ENCODE results near the gene ARHGAP42.
"Not testable (repeated sequence)": the region's sequence is repeated elsewhere in the genome, so short reads cannot be mapped to it uniquely, and the experiment has no call there.

ARHGAP42 gene

GRCh38 chr11:100866453-100866852 lies 179.4 kb downstream of the ARHGAP42 start:
- DNase-seq (ENCODE audit: low spot score) (no peak), FAIRE-seq (no peak)

DNA sequence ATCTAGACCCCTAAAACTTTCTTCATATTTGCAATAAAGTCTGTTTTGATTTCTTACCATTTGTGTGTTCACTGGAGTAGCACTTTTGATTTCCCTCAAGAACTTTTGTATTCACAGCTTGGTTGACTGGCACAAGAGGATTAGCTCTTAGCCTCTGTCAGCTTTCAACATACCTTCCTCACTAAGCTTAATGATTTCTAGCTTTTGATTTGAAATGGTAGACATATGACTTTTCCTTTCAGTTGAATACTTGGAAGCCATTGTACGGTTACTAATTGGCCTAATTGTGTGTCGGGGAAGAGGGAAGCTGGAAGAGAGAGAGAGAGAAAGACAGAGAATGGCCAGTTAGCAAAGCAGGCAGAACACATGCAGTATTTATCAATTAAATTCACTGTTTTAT lies 180.5 kb downstream of the ARHGAP42 start:
- no peak for DNase-seq (ENCODE audit: low spot score)
- no peak for FAIRE-seq

DNA sequence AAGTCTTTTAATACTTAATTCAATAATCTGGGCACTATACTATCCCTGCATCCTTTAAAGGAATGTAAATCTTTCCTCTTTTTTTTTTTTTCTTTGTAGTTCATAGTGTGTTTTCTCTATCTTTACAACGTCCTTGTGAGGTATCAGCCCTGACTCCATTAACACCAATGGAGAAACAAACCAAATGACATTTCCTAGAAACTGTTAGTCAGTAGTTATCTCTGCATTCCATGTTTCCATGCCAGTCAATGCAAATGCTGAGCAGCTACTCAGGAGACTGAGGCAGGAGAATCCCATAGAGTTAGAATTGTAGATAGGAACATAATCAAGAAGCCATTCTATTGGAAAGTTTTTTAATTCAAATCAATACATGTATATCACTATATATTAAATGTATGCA lies 182.2 kb downstream of the ARHGAP42 start:
- FAIRE-seq (no peak), DNase-seq (ENCODE audit: low spot score) (no peak)

- no peak for DNase-seq (ENCODE audit: low spot score)
- no peak for FAIRE-seq
Observed at GRCh38 chr11:100870138-100870537, 183.1 kb downstream of the ARHGAP42 start.

DNA sequence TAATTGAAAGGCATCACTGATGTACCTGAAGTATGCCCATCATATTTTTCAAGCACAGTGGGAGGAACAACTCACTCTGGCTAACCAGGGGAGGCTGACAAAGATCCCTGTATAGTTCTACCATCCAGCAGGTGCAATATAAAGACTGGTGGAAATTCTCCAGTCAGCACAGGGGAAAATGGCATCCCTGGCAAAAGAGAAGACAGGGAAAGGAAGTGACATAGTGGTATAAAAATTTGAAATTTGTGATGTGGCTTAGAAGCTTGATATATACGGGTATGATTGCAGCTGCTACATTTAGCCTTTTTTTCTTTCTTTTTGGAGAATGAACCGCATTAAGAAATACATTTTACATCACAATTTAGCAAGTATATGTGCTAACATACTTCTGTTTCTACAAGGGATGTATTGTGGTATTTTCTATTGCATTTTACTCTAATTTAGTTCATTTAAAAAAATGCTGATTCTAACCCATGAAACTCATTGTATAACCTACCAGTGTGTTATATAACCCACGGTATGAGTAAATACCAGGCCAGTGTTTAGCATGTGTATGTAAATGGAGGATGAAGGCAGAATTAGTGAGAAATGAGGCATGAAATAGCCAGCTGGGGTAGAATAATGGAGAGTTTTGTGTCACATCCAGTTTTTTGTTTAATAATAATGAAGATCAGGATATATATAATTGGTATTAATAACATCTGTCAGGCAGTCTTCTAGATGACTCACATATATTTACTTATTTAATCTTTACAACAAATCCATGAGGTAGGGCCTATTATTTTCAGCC lies 186.1 kb downstream of the ARHGAP42 start:
- FAIRE-seq, result no peak
- DNase-seq (ENCODE audit: low spot score), result no peak

DNA sequence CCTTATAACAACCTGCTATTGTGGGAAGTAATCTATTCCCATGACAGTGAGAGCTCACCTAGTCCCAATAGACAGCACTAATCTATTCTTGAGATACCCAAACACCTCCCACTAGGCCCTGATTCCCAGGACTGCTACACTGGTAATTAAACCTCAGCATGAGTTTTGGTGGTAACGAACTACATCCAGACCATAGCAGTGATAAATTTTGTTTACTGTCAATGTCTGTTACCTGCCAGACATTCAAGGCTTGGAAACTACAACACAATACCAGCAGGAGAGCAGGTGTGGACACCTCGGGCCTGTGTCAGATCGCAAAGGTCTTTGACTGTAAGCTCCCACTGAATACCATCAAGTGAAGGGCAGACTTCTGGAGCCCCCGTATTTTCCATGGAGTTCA lies 187.1 kb downstream of the ARHGAP42 start:
- DNase-seq (ENCODE audit: low spot score) (no peak), FAIRE-seq (no peak)

DNA sequence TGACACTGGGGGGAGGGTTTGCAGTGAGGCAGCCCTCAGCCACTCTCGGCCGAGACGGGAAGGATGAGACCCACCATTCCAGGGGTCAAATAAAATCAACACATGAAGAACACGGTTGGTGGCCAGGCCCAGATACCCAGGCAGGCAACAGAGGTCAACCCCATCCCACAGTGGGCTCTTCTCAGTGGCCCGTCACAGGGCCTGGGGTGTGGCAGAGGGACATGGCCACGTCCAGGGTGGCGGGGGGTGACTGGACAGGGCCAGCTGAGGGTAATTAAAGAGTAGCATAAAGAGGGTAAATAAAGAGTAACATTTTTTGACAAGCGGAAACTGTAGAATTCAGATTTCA lies 188.4 kb downstream of the ARHGAP42 start:
- FAIRE-seq (no peak), DNase-seq (ENCODE audit: low spot score) (no peak)

DNA sequence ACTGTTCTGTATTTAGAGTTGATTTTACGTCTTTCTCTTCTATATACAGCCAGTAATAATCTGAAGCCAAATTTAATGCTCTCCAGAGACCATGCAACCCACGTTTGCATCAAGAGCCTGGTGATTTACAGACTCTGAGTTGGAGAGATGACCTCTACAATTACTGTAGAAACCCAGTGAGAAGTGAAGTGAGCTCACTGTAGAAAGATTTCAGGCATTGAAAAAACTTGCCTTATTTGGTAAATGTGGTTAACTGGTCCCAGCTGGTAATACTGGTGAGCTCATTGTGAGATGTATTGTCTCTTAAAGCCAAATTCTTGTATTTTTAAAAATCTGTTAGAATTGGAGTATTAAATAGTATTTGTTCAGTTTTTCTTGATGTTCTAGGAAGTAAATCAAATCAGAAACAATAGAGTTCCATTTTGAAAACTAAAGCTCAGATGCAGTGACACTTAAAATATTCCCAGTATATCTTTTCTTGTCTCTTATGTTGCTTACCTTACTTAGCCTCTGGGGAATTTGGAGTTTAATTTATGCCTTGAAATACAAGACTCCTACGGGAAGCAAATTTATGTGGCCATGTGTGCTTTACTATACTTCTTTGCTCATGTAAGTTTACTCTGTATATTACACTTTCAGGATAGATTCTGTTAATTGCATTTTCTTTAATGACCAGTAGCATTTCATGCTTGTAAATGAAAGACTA lies 189.9 kb downstream of the ARHGAP42 start:
- FAIRE-seq, result peak; percentile 95
- peak; percentile 91 for DNase-seq (ENCODE audit: low spot score)

DNA sequence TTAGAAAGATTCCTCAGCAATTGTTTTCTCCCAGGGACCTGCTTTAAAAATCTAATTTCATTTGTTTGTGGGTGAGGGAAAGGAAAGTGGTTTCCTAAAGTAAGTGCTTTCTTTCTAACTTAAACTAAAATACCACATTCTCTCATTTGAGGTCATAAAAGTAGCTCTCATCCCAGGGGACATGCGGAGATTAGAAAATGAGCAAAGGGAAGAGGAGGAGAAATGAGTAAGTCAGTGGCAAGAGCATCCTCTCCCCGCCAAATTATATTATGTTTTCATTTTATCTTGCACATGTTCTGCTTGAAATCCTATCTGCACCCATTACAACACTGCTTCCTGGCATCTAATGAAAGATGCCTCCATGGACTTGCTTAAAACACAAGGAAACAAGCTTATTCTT lies 191.4 kb downstream of the ARHGAP42 start:
- no peak for FAIRE-seq

GRCh38 chr11:100882957-100883356 lies 195.9 kb downstream of the ARHGAP42 start:
- no peak for FAIRE-seq
- DNase-seq (ENCODE audit: low spot score), result no peak

More for the DNA sequence above, 191.4 kb downstream of the ARHGAP42 start:
- DNase-seq (ENCODE audit: low spot score), result no peak

GRCh38 chr11:100883830-100884229 lies 196.7 kb downstream of the ARHGAP42 start:
- FAIRE-seq (no peak), DNase-seq (ENCODE audit: low spot score) (no peak)

- DNase-seq (ENCODE audit: low spot score), result no peak
- FAIRE-seq, result no peak
Observed at GRCh38 chr11:100887659-100888058, 200.6 kb downstream of the ARHGAP42 start.

DNA sequence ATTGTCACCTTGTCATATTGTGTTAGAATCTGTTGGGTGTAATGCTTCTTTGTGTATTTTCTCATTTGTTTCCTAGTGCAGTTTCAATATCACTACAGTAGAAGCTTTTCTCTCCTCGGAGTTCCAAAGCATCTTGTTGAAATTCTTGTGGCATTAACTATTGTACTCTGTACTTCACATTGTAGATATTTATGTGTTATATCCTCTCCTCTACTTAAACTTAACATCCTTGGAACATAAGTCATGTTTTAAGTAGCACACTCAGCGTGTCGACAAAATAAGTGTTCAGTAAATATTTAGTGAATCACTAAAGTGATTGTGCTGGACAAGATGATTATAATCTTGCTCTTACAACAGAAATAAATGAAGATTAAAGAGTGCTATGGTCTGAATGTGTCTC lies 201.7 kb downstream of the ARHGAP42 start:
- DNase-seq (ENCODE audit: low spot score) (no peak), FAIRE-seq (no peak)

- DNase-seq (ENCODE audit: low spot score) (no peak), FAIRE-seq (no peak)
Observed at GRCh38 chr11:100889758-100890157, 202.7 kb downstream of the ARHGAP42 start.

- FAIRE-seq (no peak), DNase-seq (ENCODE audit: low spot score) (no peak)
Observed at GRCh38 chr11:100890789-100891188, 203.7 kb downstream of the ARHGAP42 start.

DNA sequence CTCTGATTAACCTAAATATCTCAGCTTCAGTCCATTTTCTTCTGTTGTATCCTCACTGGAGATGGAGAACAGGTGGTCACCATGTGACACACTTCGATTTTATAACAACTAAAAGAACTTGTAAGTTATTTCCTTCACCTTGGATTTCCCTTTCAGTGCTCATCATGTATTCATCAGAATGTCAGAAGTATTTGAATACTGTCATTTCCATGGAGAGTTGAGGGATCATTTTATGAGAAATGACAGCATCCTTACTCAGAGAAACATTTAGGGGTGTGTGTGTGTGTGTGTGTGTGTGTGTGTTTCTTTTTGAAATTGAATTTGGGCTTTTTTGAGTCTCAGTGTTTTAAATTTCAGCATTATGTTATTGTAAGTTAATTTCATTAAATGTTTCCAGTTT lies 205.8 kb downstream of the ARHGAP42 start:
- no peak for FAIRE-seq
- DNase-seq (ENCODE audit: low spot score), result no peak

DNA sequence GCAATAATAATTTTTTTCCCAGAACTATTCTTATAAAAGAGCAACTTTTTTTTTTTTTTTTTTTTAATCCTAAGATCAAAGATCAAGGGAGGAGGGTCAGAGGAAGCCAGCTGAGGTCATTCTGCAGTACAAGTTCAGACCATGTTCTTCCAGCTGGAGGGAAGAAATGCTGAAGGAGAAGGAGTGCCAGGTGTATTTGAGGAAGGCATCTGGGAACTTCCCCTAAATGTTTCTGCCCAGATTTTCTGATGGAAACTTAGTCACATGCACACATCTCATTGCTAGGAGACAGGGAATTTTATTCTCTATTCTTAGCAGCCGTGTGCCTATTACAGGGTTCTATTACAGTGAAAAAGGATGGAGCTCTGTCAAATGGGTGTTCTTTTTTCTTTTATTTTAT lies 208.4 kb downstream of the ARHGAP42 start:
- DNase-seq (ENCODE audit: low spot score) (no peak), FAIRE-seq (no peak)

DNA sequence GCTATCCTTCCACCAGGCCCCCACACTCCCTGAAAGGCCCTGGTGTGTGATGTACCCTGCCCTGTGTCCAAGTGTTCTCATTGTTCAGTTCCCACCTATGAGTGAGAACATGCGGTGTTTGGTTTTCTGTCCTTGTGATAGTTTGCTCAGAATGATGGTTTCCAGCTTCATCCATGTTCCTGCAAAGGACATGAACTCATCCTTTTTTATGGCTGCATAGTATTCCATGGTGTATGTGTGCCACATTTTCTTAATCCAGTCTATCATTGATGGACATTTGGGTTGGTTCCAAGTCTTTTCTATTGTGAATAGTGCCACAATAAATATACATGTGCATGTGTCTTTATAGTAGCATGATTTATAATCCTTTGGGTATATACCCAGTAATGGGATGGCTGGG lies 208.9 kb downstream of the ARHGAP42 start:
- not testable (repeated sequence) for FAIRE-seq; DNase-seq (ENCODE audit: low spot score)

DNA sequence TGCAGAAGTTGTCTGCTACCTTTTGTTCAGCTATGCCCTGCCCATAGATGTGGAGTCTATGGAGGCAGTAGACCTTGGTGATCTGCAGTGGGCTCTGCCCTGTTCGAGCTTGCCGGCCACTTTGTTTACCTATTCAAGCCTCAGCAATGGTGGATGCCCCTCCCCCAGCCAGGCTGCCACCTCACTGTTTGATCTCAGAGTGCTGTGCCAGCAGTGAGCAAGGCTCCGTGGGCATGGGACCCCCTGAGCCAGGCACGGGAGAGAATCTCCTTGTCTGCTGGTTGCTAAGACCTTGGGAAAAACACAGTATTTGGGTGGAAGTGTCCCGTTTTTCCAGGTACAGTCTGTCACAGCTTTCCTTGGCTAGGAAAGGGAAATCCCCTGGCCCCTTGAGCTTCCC lies 214.4 kb downstream of the ARHGAP42 start:
- DNase-seq (ENCODE audit: low spot score); FAIRE-seq: not testable (repeated sequence)

GRCh38 chr11:100902454-100903141 lies 215.5 kb downstream of the ARHGAP42 start:
- no peak for DNase-seq (ENCODE audit: low spot score)
- no peak for FAIRE-seq

DNA sequence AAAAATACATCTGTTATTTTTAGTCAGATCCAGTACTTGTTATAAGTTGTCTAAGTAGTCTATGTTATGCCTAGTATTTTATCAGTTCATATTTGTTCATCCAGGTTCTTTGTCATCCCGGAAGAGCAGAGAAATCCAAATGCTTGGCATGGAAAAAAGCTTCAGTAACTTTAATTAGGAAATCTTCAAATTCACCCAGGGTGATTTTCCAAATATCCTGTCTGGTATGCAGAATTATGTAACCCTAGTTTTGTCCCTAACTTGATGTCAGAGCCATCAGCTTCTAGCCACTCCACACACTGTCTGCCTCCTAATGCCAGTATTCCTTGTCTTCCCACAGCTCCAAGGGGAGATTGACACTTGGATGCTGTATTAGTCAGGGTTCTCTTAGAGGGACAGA lies 216.2 kb downstream of the ARHGAP42 start:
- DNase-seq (ENCODE audit: low spot score), result no peak
- FAIRE-seq, result no peak

DNA sequence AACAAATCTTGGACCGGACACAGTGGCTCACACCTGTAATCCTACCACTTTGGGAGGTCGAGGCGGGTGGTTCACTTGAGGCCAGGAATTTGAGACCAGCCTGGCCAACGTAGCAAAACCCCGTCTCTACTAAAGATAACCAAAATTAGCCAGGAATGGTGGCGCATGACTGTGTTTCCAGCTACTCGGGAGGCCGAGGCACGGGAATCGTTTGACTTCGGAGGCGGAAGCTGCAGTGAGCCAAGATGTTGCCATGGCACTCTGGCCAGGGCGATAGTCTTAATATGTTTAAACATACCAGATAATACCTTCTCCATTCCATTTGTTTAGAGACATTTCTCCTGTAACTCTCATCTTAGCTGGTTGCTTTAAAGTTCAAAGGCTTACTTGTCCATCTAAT lies 218.6 kb downstream of the ARHGAP42 start:
- no peak for DNase-seq (ENCODE audit: low spot score)
- no peak for FAIRE-seq

Data from RCC 7860 (cell line).